ENCODE results near the gene PTPRG.

Gene PTPRG

DNA sequence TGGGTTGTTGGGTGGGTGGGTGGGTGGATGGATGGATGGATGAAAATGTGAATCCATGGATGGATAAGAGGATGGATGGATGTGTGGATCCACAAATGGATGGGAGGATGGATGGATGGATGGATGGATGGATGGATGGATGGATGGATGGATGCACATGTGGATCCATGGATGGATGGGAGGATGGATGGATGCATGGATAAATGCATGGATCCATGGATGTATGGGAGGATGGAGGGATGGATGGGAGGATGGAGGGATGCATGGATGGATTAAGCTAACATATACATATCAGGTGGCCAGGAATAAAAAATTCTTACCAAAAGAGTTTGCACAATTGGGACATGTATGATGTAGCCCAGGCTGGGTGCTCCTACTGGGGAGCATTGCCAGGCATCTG is 616.7 kb downstream of the PTPRG start:
- no peak for DNase-seq

- no peak for DNase-seq
Measured at GRCh38 chr3:62178739-62179600, 617.6 kb downstream of the PTPRG start.

- DNase-seq = no peak
Measured at GRCh38 chr3:62180514-62180913, 619.1 kb downstream of the PTPRG start.

- no peak for DNase-seq
Measured at GRCh38 chr3:62183087-62183486, 621.7 kb downstream of the PTPRG start.

- no peak for DNase-seq
Measured at GRCh38 chr3:62183969-62184368, 622.6 kb downstream of the PTPRG start.

GRCh38 chr3:62184559-62184958 is 623.2 kb downstream of the PTPRG start:
- DNase-seq = no peak

- DNase-seq = no peak
Measured at GRCh38 chr3:62187022-62187431, 625.7 kb downstream of the PTPRG start.

- peak; percentile 57 for DNase-seq
Measured at GRCh38 chr3:62188681-62189375, 627.5 kb downstream of the PTPRG start.

DNA sequence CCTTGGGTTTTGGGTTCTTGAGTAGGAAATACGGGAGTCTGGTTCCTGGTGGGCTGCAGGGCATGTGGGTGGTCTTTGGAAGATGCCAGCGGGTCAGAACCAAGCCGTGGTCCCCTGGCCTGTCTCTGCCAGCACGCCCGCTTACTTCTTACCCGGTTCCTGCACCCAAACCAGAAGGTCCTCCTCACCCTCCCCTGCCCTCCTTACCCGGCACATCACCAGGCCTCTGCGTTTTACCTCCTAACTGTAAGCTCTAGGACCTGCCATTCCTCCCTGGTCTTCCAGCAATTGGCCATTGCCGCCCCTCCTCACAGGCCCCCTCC is 628.0 kb downstream of the PTPRG start:
- no peak for DNase-seq

DNA sequence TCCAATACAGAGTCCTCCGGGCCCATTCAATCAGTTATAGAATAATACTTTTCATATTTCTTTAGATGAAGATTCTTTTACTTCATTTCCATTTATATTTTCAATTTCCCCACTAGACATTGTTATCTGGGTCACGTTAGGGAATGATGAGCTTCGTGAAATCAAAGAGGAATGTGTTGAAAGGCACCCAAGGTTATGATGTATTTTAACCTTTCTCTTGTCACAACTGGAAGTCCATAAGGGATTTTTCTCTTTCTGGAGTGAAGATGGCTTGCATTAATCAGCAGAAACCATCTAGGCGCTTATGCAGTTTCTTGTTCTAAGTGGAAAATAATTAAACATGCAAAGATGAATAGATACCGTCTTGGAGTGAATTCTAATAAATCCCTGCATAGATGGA is 631.5 kb downstream of the PTPRG start:
- DNase-seq = no peak

GRCh38 chr3:62193586-62194345 is 632.4 kb downstream of the PTPRG start:
- DNase-seq = peak in 1 of 2 experiments; percentile 60

DNA sequence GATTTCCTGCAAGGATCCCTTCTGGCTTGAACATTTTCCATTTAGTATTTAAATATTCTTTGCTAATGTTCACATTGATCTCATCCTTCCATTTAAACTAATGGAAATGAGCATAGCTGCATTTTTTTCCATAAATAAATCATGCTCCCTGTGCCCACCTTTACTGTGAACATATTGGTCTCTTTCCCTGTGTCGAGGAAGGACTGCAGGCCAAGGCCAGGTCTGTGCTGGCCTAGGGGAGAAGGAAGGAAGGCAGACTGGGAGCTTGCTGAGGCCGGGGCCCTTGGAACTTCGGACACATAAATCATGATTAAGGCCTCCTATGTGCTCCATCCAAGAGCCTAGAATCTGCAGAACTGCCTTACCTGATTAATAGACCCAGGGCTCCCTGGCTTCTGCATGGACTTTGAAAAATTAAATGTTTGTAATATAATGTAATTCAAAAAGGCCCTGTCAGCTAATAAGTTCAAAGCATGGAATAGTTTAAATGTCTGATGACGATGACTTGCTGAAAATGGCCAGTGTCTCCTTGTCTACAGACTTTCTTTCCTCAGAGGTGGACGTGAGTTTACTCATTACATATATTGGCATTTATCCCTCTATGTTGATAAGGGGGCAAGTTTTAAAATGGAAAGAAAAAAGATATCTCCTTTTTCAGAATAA is 636.1 kb downstream of the PTPRG start:
- no peak for DNase-seq

DNA sequence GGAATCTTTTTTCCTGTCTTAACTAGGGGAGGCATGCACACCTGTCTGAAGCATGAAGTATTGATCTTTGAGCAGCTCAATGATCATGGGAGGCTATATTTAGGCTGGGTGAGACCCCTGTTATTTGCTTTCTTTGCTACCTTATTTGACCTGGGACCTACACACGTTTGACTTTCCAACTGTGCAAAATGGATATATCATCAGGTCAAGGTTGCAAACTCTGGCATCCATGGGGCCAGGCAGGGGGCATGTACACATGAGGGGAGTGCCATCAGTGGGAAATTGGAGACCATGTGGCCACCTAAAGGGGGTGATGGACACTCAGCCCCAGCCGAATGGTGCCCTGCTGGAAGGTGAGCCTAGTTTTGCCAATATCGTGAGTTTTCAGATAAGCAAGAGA is 637.8 kb downstream of the PTPRG start:
- no peak for DNase-seq

GRCh38 chr3:62201438-62202035 is 640.2 kb downstream of the PTPRG start:
- DNase-seq = peak; percentile 28 to 54

- DNase-seq = no peak
Measured at GRCh38 chr3:62203152-62203551, 641.8 kb downstream of the PTPRG start.

GRCh38 chr3:62203561-62203960 is 642.2 kb downstream of the PTPRG start:
- DNase-seq = no peak

DNA sequence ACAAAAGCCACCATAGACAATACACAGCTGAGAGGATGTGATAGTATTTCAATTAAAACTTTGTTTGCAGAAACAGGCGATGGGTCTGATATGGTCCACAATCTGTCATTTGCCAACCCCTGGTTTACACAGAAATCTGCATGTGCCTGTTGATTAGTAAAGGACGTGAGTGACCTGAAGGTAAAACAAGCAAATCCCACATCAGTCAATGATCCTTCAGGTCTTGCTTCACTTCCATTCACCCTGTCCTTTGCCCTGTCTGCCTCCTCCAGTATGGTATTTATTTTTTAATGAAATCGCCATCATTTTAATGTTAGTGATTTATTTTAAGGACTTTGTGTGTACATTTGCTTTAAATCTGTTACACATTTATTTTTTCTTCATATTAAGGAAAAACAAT is 645.8 kb downstream of the PTPRG start:
- DNase-seq = no peak

DNA sequence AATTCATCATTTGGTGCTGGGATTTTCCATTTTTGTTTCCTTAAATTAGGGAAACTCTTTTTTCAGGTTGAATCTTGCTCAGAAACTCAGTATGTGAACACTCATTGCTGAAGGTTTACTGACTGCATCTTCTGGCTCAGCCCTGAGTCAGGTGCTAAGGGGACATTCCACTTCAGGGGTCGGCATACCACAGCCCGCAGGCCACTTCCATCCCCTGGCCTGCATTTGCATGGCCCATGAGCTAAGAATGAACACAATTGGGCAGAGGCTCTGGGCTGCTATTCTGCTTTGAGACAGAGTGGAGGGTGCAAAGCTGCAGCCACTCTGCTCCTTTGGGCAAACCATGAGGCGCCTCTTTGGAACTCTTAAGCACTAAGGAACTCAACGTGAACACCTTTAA is 647.0 kb downstream of the PTPRG start:
- DNase-seq = no peak

DNA sequence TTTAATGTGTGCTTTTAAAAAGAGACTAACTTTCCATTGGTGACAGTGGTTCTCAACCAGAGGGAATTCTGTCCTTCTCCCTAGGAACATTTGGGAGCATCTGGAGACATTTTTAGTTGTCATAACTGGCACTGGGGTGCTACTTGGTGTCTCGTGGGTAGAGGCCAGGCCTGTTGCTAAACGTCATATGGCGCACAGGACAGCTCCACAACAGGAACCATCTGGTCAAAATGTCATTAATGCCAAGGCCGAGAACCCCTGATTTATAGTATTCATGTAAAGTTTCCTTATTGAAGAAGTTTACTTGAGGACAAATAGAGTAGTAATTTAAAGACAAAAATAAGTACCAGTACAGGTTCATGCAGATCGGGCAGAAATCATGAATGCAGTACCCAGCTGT is 647.7 kb downstream of the PTPRG start:
- no peak for DNase-seq

- peak in 1 of 2 experiments; percentile 20 for DNase-seq
Measured at GRCh38 chr3:62210011-62210410, 648.6 kb downstream of the PTPRG start.

- peak; percentile 49 to 73 for DNase-seq
Measured at GRCh38 chr3:62211675-62212429, 650.5 kb downstream of the PTPRG start.

DNA sequence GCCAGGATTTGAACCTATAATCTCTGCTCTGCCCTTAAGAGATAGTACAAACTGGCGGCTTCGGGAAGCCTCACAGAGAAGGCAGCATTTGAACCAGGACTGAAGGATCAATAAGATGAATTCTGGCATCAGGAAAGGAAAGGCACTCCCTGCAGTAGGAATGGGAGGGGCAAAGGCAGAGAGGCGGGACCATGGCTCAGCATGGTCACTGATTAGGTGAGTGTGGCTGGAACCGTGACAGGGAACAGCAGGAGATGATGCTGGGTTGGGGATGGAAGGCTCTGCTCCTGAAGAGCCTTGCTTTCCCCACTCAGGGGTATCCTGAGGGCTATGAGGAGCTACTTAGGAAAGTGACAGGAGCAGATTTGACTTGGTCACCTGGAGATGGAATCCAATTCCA is 653.5 kb downstream of the PTPRG start:
- no peak for DNase-seq
